ENCODE data around the gene PTPRD. TPM values are rescaled to one million over a fixed set of nuclear protein-coding genes. Genes with fewer than 3 reads are reported as not detected.

PTPRD gene
- total RNA-seq, 1 experiment from 2014 or later, result 32.5 TPM

GRCh38 chr9:8651846-8652215 is 1961.0 kb downstream of the PTPRD start:
- no peak overlapping the region for H3K4me2 ChIP-seq (ENCODE audit: insufficient read depth, insufficient read length, low read length)
- no peak for DNase-seq
- H4K5ac ChIP-seq (ENCODE audit: insufficient read length, low read depth, low read length), result no peak overlapping the region
- no peak overlapping the region for H3K9ac ChIP-seq (ENCODE audit: extremely low read depth, insufficient read length, low read length)
- no peak overlapping the region; a peak in 1 of 7 replicates for H3K27ac Mint-ChIP-seq
- H2BK5ac ChIP-seq (ENCODE audit: insufficient read length, low read length), result no peak overlapping the region
- no CpG with 5 or more reads among the region's 3 CpGs for WGBS (ENCODE audit: extremely low coverage, insufficient read length, low lambda C conversion rate)
- no peak overlapping the region for H3K56ac ChIP-seq (ENCODE audit: insufficient read length, low read depth, low read length)
- H3K23ac ChIP-seq (ENCODE audit: insufficient read length, low read depth, low read length), result no peak overlapping the region
- no peak overlapping the region for H3K18ac ChIP-seq (ENCODE audit: insufficient read length, low read depth, low read length)
- H3K79me2 ChIP-seq (ENCODE audit: insufficient read depth, low read length), result 0 out of 2 replicates have a peak, but pooled peaks cover under 1% of the 10 kb centered on the region
- H2BK20ac ChIP-seq (ENCODE audit: low read depth, low read length, poor library complexity, severe bottlenecking), result no peak overlapping the region
- no peak overlapping the region for H3K27ac ChIP-seq (ENCODE audit: insufficient read length, low read depth, low read length)
- no peak overlapping the region for H4K91ac ChIP-seq (ENCODE audit: insufficient read length, low read depth, low read length)
- H3K36me3 Mint-ChIP-seq (ENCODE audit: insufficient read depth in 1 of 3, low read depth in 3 of 3), result no peaks in the 10 kb centered on the region; a peak in 1 of 7 replicates
- no peak overlapping the region for H2BK120ac ChIP-seq (ENCODE audit: low read depth, low read length, poor library complexity, severe bottlenecking)
- no peaks in the 10 kb centered on the region for H3K79me1 ChIP-seq (ENCODE audit: insufficient read depth, low read depth, low read length, poor library complexity, severe bottlenecking)
- no peak overlapping the region for H2BK15ac ChIP-seq (ENCODE audit: low read depth, low read length)
- no peak overlapping the region for H3K4me3 Mint-ChIP-seq
- H3K4ac ChIP-seq (ENCODE audit: low read depth, low read length), result no peak overlapping the region
- H3K27me3 ChIP-seq (ENCODE audit: insufficient read depth, low read length), result no peaks in the 10 kb centered on the region
- no peaks in the 10 kb centered on the region for H4K20me1 ChIP-seq (ENCODE audit: control insufficient read depth, insufficient read depth, insufficient read length)
- H3K4me1 Mint-ChIP-seq, result peaks cover 21 to 32% of the 10 kb centered on the region in 2 experiments
- H2AK5ac ChIP-seq (ENCODE audit: insufficient read length, low read length), result no peak overlapping the region
- no peaks in the 10 kb centered on the region for H3K27me3 Mint-ChIP-seq (ENCODE audit: low read depth)
- H3T11ph ChIP-seq (ENCODE audit: low read length), result no peak overlapping the region
- no peaks in the 10 kb centered on the region for H3K9me3 Mint-ChIP-seq
- H3K23me2 ChIP-seq (ENCODE audit: insufficient read length, low read depth, low read length, poor library complexity, severe bottlenecking), result no peaks in the 10 kb centered on the region
- no peak overlapping the region for H4K8ac ChIP-seq (replicated peaks; ENCODE audit: insufficient read length, low read depth, low read length)
- no peak overlapping the region for H2AFZ ChIP-seq (ENCODE audit: low read length)
- H3K4me1 ChIP-seq (ENCODE audit: insufficient read depth, low read length), result 0 out of 2 replicates have a peak, but pooled peaks cover 3% of the 10 kb centered on the region
- H2BK12ac ChIP-seq (ENCODE audit: insufficient read length, low read depth, low read length), result no peak overlapping the region
- H3K9me3 ChIP-seq (ENCODE audit: control insufficient read depth, low read depth, low read length), result no peaks in the 10 kb centered on the region
- TF ChIP-seq CTCF (conservative IDR thresholded peaks at IDR 0.05), result no peak
- no peak overlapping the region for H3K14ac ChIP-seq (ENCODE audit: insufficient read depth, low read length)

Measured in H9 (cell line).